OCI-LY7 (cell line): ENCODE data around the gene NXPH2. TPM values are rescaled to one million over a fixed set of nuclear protein-coding genes. Genes with fewer than 3 reads are reported as not detected.

Experiments
- BruUV-seq: library from RNA; stranded (reverse); fragments of 400-500 nt; replicated peaks from 2 replicates; lab custom pipeline; 2021; lab: Mats Ljungman, UMichigan
- CTCF ChIA-PET: fragments of 300-600 bp; sonication (Branson Sonifier 250); formaldehyde crosslinking; loops from one replicate; lab custom pipeline; 2022; ENCODE audit warnings: antibody characterized with exemption; ENCODE audit not compliant: unreplicated experiment; lab: Charles Lee
- POLR2A ChIA-PET: fragments of 300-600 bp; sonication (Branson Sonifier 250); formaldehyde crosslinking; loops from one replicate; lab custom pipeline; 2022; ENCODE audit warnings: antibody characterized with exemption; lab: Charles Lee
- DNase-seq: peaks from one replicate; pipeline ENCODE4 v3.0.0-alpha.2; 2015; ENCODE audit warnings: low spot score
- H2AFZ ChIP-seq: fragments of 200-600 bp; sonication (generic), shearing (Covaris generic); 2 replicates; pipeline ENCODE4 v1.6.1; 2014; ENCODE audit warnings: mild to moderate bottlenecking, antibody characterized with exemption, low read length, moderate library complexity
- H3K27ac ChIP-seq: fragments of 200-600 bp; sonication (generic); 2 replicates; pipeline ENCODE4 v1.5.1; 2014; ENCODE audit warnings: mixed run types, low read depth, mild to moderate bottlenecking, moderate library complexity, low read length, inconsistent platforms; ENCODE audit not compliant: poor library complexity, severe bottlenecking
- H3K36me3 ChIP-seq: fragments of 200-600 bp; sonication (generic); 2 replicates; pipeline ENCODE4 v1.6.1; 2014; ENCODE audit warnings: mild to moderate bottlenecking, antibody characterized with exemption, low read length, moderate library complexity, mixed read lengths; ENCODE audit not compliant: insufficient read depth
- H3K4me1 ChIP-seq: fragments of 200-600 bp; sonication (generic); 2 replicates; pipeline ENCODE4 v1.5.1; 2014; ENCODE audit warnings: mild to moderate bottlenecking, low read length; ENCODE audit not compliant: insufficient read depth, poor library complexity, severe bottlenecking
- H3K4me2 ChIP-seq: fragments of 200-600 bp; sonication (generic); 2 replicates; pipeline ENCODE4 v1.6.1; 2014; ENCODE audit warnings: mild to moderate bottlenecking, low read length
- H3K4me3 ChIP-seq: fragments of 200-600 bp; sonication (generic); 2 replicates; pipeline ENCODE4 v1.5.1; 2014; ENCODE audit warnings: mild to moderate bottlenecking, low read depth, low read length; ENCODE audit not compliant: poor library complexity, severe bottlenecking
- H3K79me2 ChIP-seq: fragments of 200-600 bp; sonication (generic); 2 replicates; pipeline ENCODE4 v1.6.1; 2016; ENCODE audit warnings: low read depth, mild to moderate bottlenecking, low read length, moderate library complexity, mixed read lengths; ENCODE audit not compliant: insufficient read depth
- H3K9me2 ChIP-seq: fragments of 200-600 bp; sonication (generic); 2 replicates; pipeline ENCODE4 v1.6.1; 2016; ENCODE audit warnings: mild to moderate bottlenecking, low read length, mixed read lengths; ENCODE audit not compliant: insufficient read depth
- H3K9me3 ChIP-seq: fragments of 200-600 bp; sonication (generic); 2 replicates; pipeline ENCODE4 v1.6.1; 2014; ENCODE audit warnings: mild to moderate bottlenecking, mixed run types, low read length, mixed read lengths
- H4K20me1 ChIP-seq: fragments of 200-600 bp; sonication (generic); 2 replicates; pipeline ENCODE4 v1.6.1; 2014; ENCODE audit warnings: mild to moderate bottlenecking, antibody characterized with exemption, low read length, moderate library complexity, mixed read lengths; ENCODE audit not compliant: insufficient read depth
- EZH2phosphoT487 ChIP-seq: fragments of 200-600 bp; sonication (generic); IDR thresholded peaks from 2 replicates; pipeline ENCODE4 v1.6.1; 2018; ENCODE audit warnings: low read depth, borderline replicate concordance, mild to moderate bottlenecking, mixed run types, antibody characterized with exemption, low read length, moderate library complexity, mixed read lengths
- intact Hi-C: fragments of 100-400 bp; cut with micrococcal nuclease; formaldehyde crosslinking; loops from one replicate; pipeline ENCODE4 v1.10.0; 2022; ENCODE audit not compliant: unreplicated experiment
- total RNA-seq, 2 experiments: library from RNA; depleted of rRNA in 1 of 2; stranded (reverse); fragments of >200 nt in 1 of 2; shearing (Covaris generic) in 1 of 2; gene quantifications; 2 replicates each; pipeline ENCODE4 v1.2.3, GENCODE V29; 2014 to 2022
- TF ChIP-seq, protein P1 (sequence below): fragments of 200-600 bp; sonication (generic); conservative IDR thresholded peaks from 2 replicates; pipeline ENCODE4 v1.5.1; 2014; ENCODE audit warnings: mild to moderate bottlenecking, antibody characterized with exemption, low read length, moderate library complexity, mixed read lengths

The NXPH2 gene
- total RNA-seq, 2 experiments from 2014 or later: not detected

DNA sequence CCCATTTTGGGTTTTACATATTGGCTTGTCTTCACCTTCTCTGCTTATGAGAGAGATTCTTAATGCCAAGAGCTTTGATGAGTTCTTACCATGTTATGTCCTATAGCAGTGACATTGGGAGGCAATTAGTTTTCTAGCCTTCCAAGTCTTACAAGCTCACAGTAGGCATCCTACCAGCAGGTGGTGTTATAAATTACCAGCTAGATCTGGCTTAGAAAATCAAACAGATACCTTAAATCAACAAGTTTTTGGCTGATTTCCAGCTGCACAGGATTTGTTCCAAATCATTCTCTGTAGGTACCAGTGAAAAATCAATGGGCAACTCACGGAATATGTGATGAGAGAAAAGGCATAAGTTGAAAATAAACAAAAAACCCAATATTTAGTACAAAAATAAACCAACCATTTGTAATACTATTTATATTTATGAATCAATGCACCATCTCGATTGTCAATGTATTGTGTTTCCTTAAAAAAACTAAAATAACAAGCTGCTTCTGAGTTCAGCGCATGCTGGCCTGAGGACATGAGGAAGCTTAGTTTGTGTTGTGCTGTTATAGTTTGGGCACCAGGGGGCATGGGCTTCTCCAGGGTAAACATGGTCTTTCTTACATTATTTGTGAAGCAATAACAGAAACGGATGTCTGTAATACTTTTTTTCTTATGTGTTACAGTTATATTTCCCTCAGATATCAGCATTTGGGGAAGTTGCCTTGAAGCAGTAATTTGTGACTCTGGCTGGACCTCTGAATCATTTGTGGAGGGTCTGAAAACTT, 34.1 kb upstream of the NXPH2 start:
- no TSS peak for BruUV-seq
- H3K79me2 ChIP-seq: no peaks in the 10 kb centered on the region
- H4K20me1 ChIP-seq: no peaks in the 10 kb centered on the region
- no peak for DNase-seq
- POLR2A ChIA-PET: interaction anchor here (1.0 kb wide), 1 partner anchor 9 kb away, joined by 3 read pairs; no protein-coding TSS in a partner anchor
- CTCF ChIA-PET: no interaction called here
- H3K36me3 ChIP-seq: no peaks in the 10 kb centered on the region
- H3K4me3 ChIP-seq: no peak overlapping the region
- no peak overlapping the region for H2AFZ ChIP-seq
- H3K4me1 ChIP-seq: no peaks in the 10 kb centered on the region
- no peak overlapping the region for H3K27ac ChIP-seq
- intact Hi-C loops: no loop called here
- H3K9me3 ChIP-seq: no peaks in the 10 kb centered on the region
- no peak for TF ChIP-seq EZH2phosphoT487
- TF ChIP-seq, protein P1, sequence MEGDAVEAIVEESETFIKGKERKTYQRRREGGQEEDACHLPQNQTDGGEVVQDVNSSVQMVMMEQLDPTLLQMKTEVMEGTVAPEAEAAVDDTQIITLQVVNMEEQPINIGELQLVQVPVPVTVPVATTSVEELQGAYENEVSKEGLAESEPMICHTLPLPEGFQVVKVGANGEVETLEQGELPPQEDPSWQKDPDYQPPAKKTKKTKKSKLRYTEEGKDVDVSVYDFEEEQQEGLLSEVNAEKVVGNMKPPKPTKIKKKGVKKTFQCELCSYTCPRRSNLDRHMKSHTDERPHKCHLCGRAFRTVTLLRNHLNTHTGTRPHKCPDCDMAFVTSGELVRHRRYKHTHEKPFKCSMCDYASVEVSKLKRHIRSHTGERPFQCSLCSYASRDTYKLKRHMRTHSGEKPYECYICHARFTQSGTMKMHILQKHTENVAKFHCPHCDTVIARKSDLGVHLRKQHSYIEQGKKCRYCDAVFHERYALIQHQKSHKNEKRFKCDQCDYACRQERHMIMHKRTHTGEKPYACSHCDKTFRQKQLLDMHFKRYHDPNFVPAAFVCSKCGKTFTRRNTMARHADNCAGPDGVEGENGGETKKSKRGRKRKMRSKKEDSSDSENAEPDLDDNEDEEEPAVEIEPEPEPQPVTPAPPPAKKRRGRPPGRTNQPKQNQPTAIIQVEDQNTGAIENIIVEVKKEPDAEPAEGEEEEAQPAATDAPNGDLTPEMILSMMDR: peak; percentile 42; the same call in 1 of the 2 replicates
- no peak overlapping the region for H3K4me2 ChIP-seq
- H3K9me2 ChIP-seq: no peaks in the 10 kb centered on the region

DNA sequence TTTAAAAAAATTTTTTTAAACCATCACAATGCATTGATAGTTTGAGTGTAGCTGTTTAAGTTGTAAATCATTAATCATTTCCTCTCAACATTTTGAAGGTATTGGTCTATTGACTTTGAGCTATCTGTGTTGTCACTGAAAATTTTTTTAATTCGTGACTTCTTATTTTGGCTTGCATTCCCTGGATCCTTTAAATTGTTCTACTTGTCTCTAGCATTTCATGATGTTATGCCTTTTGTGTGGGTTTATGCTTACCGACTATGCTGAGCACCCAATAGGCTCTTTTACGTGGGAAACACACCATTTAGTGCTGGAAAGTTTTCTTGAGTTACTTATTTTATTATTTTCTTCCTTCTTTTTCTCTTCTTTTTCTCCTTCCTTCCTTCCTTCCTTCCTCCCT, 31.2 kb upstream of the NXPH2 start:
- BruUV-seq: no TSS peak
- H2AFZ ChIP-seq: no peak overlapping the region
- no peaks in the 10 kb centered on the region for H3K4me1 ChIP-seq
- no peak overlapping the region for H3K27ac ChIP-seq
- H3K9me3 ChIP-seq: no peaks in the 10 kb centered on the region
- no peak overlapping the region for H3K4me3 ChIP-seq
- CTCF ChIA-PET: no interaction called here
- no peaks in the 10 kb centered on the region for H3K79me2 ChIP-seq
- intact Hi-C loops: no loop called here
- no peak for DNase-seq
- no peak overlapping the region for H3K4me2 ChIP-seq
- H4K20me1 ChIP-seq: no peaks in the 10 kb centered on the region
- no peaks in the 10 kb centered on the region for H3K36me3 ChIP-seq
- TF ChIP-seq, protein P1: no peak
- no peak for TF ChIP-seq EZH2phosphoT487
- POLR2A ChIA-PET: no interaction called here
- H3K9me2 ChIP-seq: no peaks in the 10 kb centered on the region

DNA sequence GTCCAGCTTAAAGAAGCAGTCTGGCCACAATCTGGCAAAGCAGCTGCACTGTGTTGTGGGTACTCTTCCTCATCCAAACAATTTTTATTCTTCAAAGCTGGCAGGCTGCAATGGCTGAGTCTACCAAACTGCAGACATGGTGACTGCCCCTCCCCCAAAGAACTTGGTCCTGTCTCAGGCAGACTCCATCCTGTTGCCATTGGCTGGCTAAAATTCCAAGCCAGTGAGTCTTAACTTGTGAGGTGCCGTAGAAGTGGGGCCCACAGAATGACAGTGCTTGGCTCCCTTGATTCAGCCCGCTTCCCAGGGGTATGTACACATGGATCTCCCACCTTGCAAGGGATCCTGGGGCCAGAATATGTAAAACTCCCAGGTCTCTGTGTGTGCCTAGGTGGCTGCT, 14.5 kb upstream of the NXPH2 start:
- CTCF ChIA-PET: no interaction called here
- POLR2A ChIA-PET: interaction anchor here (0.8 kb wide), 1 partner anchor 1975 kb away, joined by 3 read pairs; no protein-coding TSS in a partner anchor
- no peaks in the 10 kb centered on the region for H3K9me2 ChIP-seq
- H3K4me1 ChIP-seq: no peaks in the 10 kb centered on the region
- no TSS peak for BruUV-seq
- no peak overlapping the region for H3K4me3 ChIP-seq
- H4K20me1 ChIP-seq: no peaks in the 10 kb centered on the region
- no peak overlapping the region for H3K4me2 ChIP-seq
- H3K9me3 ChIP-seq: no peaks in the 10 kb centered on the region
- H3K36me3 ChIP-seq: no peaks in the 10 kb centered on the region
- intact Hi-C loops: no loop called here
- DNase-seq: no peak
- TF ChIP-seq EZH2phosphoT487: no peak
- TF ChIP-seq, protein P1: no peak
- H3K79me2 ChIP-seq: no peaks in the 10 kb centered on the region
- no peak overlapping the region for H3K27ac ChIP-seq
- H2AFZ ChIP-seq: no peak overlapping the region
